GM12878 (cell line): ENCODE measurements around the gene KDM5B. TPM values are rescaled to one million over a fixed set of nuclear protein-coding genes. Genes with fewer than 3 reads are reported as not detected.
A peak's percentile ranks its signal among the peaks of the same experiment; 100 is the strongest.

Source experiments
- ATAC-seq: fragments of 200-7000 bp; cut with Tn5 transposase; 3 replicates; pipeline ENCODE4 v1.9.1; 2020; ENCODE audit warnings: mild to moderate bottlenecking, moderate library complexity
- BruUV-seq: library from RNA; stranded (reverse); fragments of 400-500 nt; replicated peaks from 2 replicates; lab custom pipeline; 2021; lab: Mats Ljungman, UMichigan
- CTCF ChIA-PET: fragments of 300-600 bp; sonication (Branson Sonifier 250); formaldehyde crosslinking; extraction: SDS; loops from one replicate; lab custom pipeline; 2021; ENCODE audit warnings: inconsistent platforms; lab: Yijun Ruan, JAX
- POLR2A ChIA-PET: fragments of 350-600 bp; formaldehyde crosslinking; extraction: SDS; loops from one replicate; lab custom pipeline; 2021; ENCODE audit warnings: inconsistent platforms; lab: Charles Lee
- RAD21 ChIA-PET: fragments of 300-600 bp; sonication (Branson Sonifier 250); formaldehyde crosslinking; loops from one replicate; lab custom pipeline; 2023; ENCODE audit warnings: antibody characterized with exemption; ENCODE audit not compliant: unreplicated experiment; lab: Charles Lee
- SMC1A ChIA-PET: fragments of 300-600 bp; sonication (Branson Sonifier 250); formaldehyde crosslinking; loops from one replicate; lab custom pipeline; 2023; ENCODE audit not compliant: unreplicated experiment, uncharacterized antibody; lab: Charles Lee
- DNase-seq: peaks from one replicate; pipeline ENCODE4 v3.0.0-alpha.2; 2011; ENCODE audit warnings: low read depth, low spot score
- FAIRE-seq: peaks from 3 replicates; lab custom pipeline; 2011; peaks lifted over from hg19 to GRCh38; lab: Jason Lieb, UNC
- H2AFZ ChIP-seq: 2 replicates; pipeline ENCODE4 v1.6.0; 2011; ENCODE audit warnings: low read depth, low read length, control low read depth; ENCODE audit not compliant: control insufficient read depth
- H3K27ac ChIP-seq: 2 replicates; pipeline ENCODE4 v1.5.1; 2011; ENCODE audit warnings: control low read depth; ENCODE audit not compliant: control insufficient read depth, insufficient read depth
- H3K27me3 ChIP-seq, 2 experiments: replicated peaks in 1 of 2; 2 replicates each; pipeline versions ENCODE4 v1.6.0 to v1.6.1; 2011; ENCODE audit warnings: low read length in 1 of 2; ENCODE audit not compliant: control insufficient read depth in 2 of 2, insufficient read depth in 2 of 2
- H3K36me3 ChIP-seq, 2 experiments: 2 replicates each; pipeline ENCODE4 v1.5.1; 2011; ENCODE audit warnings: low read length in 1 of 2; ENCODE audit not compliant: control insufficient read depth in 2 of 2, insufficient read depth in 2 of 2
- H3K4me1 ChIP-seq: 2 replicates; pipeline ENCODE4 v1.6.1; 2011; ENCODE audit warnings: mild to moderate bottlenecking, low read length, moderate library complexity, mixed read lengths; ENCODE audit not compliant: control insufficient read depth, insufficient read depth
- H3K4me2 ChIP-seq: 2 replicates; pipeline ENCODE4 v1.6.0; 2011; ENCODE audit warnings: control low read depth; ENCODE audit not compliant: control insufficient read depth, insufficient read depth
- H3K4me3 ChIP-seq: fragments of 200-600 bp; sonication (generic); 2 replicates; pipeline ENCODE4 v1.5.1; 2016
- H3K79me2 ChIP-seq: 2 replicates; pipeline ENCODE4 v1.6.0; 2011; ENCODE audit warnings: low read length; ENCODE audit not compliant: control insufficient read depth, insufficient read depth
- H3K9ac ChIP-seq: 2 replicates; pipeline ENCODE4 v1.8.0; 2011; ENCODE audit warnings: low read length, control low read depth, mixed read lengths; ENCODE audit not compliant: control insufficient read depth, insufficient read depth
- H3K9me3 ChIP-seq: replicated peaks from 3 replicates; pipeline ENCODE4 v1.5.1; 2011; ENCODE audit warnings: mild to moderate bottlenecking, low read length; ENCODE audit not compliant: control insufficient read depth, insufficient read depth
- H4K20me1 ChIP-seq: 2 replicates; pipeline ENCODE4 v1.6.0; 2011; ENCODE audit not compliant: control insufficient read depth, insufficient read depth
- BMI1 ChIP-seq: fragments of 450-650 bp; IDR thresholded peaks from 2 replicates; pipeline ENCODE4 v1.6.1; 2016; ENCODE audit warnings: mild to moderate bottlenecking, moderate library complexity, borderline replicate concordance
- KDM1A ChIP-seq: fragments of 200-600 bp; sonication (generic); IDR thresholded peaks from 2 replicates; pipeline ENCODE4 v1.6.1; 2016; ENCODE audit warnings: borderline replicate concordance
- NKRF ChIP-seq: fragments of 450-650 bp; conservative IDR thresholded peaks from 2 replicates; pipeline ENCODE4 v1.6.1; 2017; ENCODE audit warnings: mild to moderate bottlenecking, moderate library complexity
- RUNX3 ChIP-seq: IDR thresholded peaks from 2 replicates; pipeline ENCODE4 v1.6.1; 2012; ENCODE audit warnings: low read length, inconsistent platforms
- ZBTB33 ChIP-seq: fragments of 450-650 bp; IDR thresholded peaks from 2 replicates; pipeline ENCODE4 v1.6.1; 2017; ENCODE audit warnings: mild to moderate bottlenecking
- WGBS: methylation state at CpG from one replicate; pipeline ENCODE4 v1.1.6; 2016; ENCODE audit warnings: low lambda C conversion rate; ENCODE audit not compliant: insufficient replicate concordance, insufficient coverage; ENCODE audit errors: missing lambda C conversion rate; 5-methylcytosine and 5-hydroxymethylcytosine counted together
- in situ Hi-C: fragments of 300-500 bp; cut with MboI; formaldehyde crosslinking; loops from 9 replicates; pipeline ENCODE4 v1.14.3; 2018; ENCODE audit warnings: mixed read lengths
- intact Hi-C: fragments of 100-400 bp; cut with micrococcal nuclease; formaldehyde crosslinking; loops from one replicate; pipeline ENCODE4 v1.14.2; 2022; ENCODE audit not compliant: unreplicated experiment
- polyA plus RNA-seq, 11 experiments: library from polyadenylated mRNA; depleted of rRNA in 4 of 11; unstranded in 6 of 11; stranded (reverse) in 5 of 11; fragments of >200 nt; fragmentation: Nextera tagmentation in 4 of 11; fragmentation: Illumina TruSeq in 1 of 11; extraction: Ambion mirVana in 4 of 11; extraction: Trizol in 1 of 11; gene quantifications; 1 replicate in 1 of 11; 2 replicates in 10 of 11; pipeline versions ENCODE4 v1.2.1 to v1.2.3, GENCODE V29; 2011 to 2016; ENCODE audit warnings: inconsistent platforms in 2 of 11, missing spikeins in 2 of 11, low read depth in 1 of 11
- total RNA-seq, 4 experiments: library from RNA; depleted of rRNA in 3 of 4; stranded (reverse); fragments of >200 nt in 3 of 4; fragmentation: Illumina TruSeq in 1 of 4; extraction: Trizol in 1 of 4; gene quantifications; 2 replicates each; pipeline versions ENCODE4 v1.2.1 to v1.2.3, GENCODE V29; 2013 to 2021
- TF ChIP-seq, protein P1 (sequence below): fragments of 150-350 bp; IDR thresholded peaks from 2 replicates; pipeline ENCODE4 v1.6.1; 2016; ENCODE audit warnings: low read depth, low read length
- TF ChIP-seq, protein P2 (sequence below): IDR thresholded peaks from 2 replicates; pipeline ENCODE4 v1.6.1; 2012; ENCODE audit warnings: improper control_type of control experiment, low read depth, low read length; ENCODE audit not compliant: insufficient replicate concordance
- TF ChIP-seq, protein P3 (sequence below): IDR thresholded peaks from 2 replicates; pipeline ENCODE4 v1.6.1; 2012; ENCODE audit warnings: low read length, inconsistent platforms

Gene KDM5B
- total and polyA plus RNA-seq, 10 of the 15 experiments (the other 5 are each of a cell fraction or from before 2014, with no cell fraction given) = 1.7 to 26.6 (median 8.1) TPM

DNA sequence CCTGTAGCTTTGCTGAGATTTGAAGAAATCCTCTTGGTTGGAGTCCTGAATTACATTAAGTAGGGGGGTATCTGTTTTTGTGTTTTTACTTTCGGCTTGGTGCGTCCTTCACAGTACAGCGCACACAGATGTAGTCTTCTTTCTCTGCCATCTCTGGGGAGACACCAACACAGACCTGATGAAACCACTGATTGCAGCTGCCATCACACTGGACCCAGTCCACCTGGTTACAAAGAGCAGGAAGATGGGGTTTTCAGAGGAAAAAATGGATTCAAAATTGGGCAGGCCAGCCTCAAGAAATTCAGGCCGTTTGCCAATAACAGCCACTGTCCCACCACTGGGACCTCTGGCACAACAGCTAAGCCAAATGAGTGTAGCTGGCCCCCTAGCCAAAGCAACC lies 79.3 kb downstream of the KDM5B start:
- H3K4me3 ChIP-seq = no peak overlapping the region
- ChIA-PET RAD21 (interaction anchor here (1.7 kb wide), 1 partner anchor 9 kb away, joined by 9 read pairs; no protein-coding TSS in a partner anchor), CTCF (interaction anchor here (1.0 to 2.4 kb wide), 4 partner anchors 9 to 271 kb away, joined by 3 to 9 read pairs (median 6); no protein-coding TSS in a partner anchor), SMC1A (interaction anchor here (1.0 to 1.8 kb wide), 2 partner anchors 9 to 14 kb away, joined by 3 to 9 read pairs; no protein-coding TSS in a partner anchor), POLR2A (interaction anchor here (0.7 to 0.9 kb wide), 2 partner anchors 9 to 18 kb away, joined by 4 to 5 read pairs; no protein-coding TSS in a partner anchor)
- H4K20me1 ChIP-seq = no peaks in the 10 kb centered on the region
- in situ Hi-C loops (no loop called here), intact Hi-C loops (loop anchor here (10.0 kb wide), 2 partner anchors 56 to 266 kb away; no protein-coding TSS in a partner anchor)
- H3K9me3 ChIP-seq = no peaks in the 10 kb centered on the region
- no peaks in the 10 kb centered on the region for H3K4me1 ChIP-seq
- H3K27me3 ChIP-seq = no peaks in the 10 kb centered on the region
- H2AFZ ChIP-seq = no peak overlapping the region
- no peak for FAIRE-seq
- H3K27ac ChIP-seq = no peak overlapping the region
- ATAC-seq = peak; percentile 60
- no peak overlapping the region for H3K4me2 ChIP-seq
- no TSS peak for BruUV-seq
- H3K9ac ChIP-seq = no peak overlapping the region
- WGBS = 8% methylated on average over 4 of the region's 4 CpGs
- no peak for DNase-seq
- H3K79me2 ChIP-seq = no peaks in the 10 kb centered on the region
- peaks cover 4 to 6% of the 10 kb centered on the region in 2 experiments for H3K36me3 ChIP-seq
- TF ChIP-seq, protein P1, sequence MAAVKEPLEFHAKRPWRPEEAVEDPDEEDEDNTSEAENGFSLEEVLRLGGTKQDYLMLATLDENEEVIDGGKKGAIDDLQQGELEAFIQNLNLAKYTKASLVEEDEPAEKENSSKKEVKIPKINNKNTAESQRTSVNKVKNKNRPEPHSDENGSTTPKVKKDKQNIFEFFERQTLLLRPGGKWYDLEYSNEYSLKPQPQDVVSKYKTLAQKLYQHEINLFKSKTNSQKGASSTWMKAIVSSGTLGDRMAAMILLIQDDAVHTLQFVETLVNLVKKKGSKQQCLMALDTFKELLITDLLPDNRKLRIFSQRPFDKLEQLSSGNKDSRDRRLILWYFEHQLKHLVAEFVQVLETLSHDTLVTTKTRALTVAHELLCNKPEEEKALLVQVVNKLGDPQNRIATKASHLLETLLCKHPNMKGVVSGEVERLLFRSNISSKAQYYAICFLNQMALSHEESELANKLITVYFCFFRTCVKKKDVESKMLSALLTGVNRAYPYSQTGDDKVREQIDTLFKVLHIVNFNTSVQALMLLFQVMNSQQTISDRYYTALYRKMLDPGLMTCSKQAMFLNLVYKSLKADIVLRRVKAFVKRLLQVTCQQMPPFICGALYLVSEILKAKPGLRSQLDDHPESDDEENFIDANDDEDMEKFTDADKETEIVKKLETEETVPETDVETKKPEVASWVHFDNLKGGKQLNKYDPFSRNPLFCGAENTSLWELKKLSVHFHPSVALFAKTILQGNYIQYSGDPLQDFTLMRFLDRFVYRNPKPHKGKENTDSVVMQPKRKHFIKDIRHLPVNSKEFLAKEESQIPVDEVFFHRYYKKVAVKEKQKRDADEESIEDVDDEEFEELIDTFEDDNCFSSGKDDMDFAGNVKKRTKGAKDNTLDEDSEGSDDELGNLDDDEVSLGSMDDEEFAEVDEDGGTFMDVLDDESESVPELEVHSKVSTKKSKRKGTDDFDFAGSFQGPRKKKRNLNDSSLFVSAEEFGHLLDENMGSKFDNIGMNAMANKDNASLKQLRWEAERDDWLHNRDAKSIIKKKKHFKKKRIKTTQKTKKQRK = no peak
- TF ChIP-seq, protein P2, sequence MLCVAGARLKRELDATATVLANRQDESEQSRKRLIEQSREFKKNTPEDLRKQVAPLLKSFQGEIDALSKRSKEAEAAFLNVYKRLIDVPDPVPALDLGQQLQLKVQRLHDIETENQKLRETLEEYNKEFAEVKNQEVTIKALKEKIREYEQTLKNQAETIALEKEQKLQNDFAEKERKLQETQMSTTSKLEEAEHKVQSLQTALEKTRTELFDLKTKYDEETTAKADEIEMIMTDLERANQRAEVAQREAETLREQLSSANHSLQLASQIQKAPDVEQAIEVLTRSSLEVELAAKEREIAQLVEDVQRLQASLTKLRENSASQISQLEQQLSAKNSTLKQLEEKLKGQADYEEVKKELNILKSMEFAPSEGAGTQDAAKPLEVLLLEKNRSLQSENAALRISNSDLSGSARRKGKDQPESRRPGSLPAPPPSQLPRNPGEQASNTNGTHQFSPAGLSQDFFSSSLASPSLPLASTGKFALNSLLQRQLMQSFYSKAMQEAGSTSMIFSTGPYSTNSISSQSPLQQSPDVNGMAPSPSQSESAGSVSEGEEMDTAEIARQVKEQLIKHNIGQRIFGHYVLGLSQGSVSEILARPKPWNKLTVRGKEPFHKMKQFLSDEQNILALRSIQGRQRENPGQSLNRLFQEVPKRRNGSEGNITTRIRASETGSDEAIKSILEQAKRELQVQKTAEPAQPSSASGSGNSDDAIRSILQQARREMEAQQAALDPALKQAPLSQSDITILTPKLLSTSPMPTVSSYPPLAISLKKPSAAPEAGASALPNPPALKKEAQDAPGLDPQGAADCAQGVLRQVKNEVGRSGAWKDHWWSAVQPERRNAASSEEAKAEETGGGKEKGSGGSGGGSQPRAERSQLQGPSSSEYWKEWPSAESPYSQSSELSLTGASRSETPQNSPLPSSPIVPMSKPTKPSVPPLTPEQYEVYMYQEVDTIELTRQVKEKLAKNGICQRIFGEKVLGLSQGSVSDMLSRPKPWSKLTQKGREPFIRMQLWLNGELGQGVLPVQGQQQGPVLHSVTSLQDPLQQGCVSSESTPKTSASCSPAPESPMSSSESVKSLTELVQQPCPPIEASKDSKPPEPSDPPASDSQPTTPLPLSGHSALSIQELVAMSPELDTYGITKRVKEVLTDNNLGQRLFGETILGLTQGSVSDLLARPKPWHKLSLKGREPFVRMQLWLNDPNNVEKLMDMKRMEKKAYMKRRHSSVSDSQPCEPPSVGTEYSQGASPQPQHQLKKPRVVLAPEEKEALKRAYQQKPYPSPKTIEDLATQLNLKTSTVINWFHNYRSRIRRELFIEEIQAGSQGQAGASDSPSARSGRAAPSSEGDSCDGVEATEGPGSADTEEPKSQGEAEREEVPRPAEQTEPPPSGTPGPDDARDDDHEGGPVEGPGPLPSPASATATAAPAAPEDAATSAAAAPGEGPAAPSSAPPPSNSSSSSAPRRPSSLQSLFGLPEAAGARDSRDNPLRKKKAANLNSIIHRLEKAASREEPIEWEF = no peak
- TF ChIP-seq, protein P3, sequence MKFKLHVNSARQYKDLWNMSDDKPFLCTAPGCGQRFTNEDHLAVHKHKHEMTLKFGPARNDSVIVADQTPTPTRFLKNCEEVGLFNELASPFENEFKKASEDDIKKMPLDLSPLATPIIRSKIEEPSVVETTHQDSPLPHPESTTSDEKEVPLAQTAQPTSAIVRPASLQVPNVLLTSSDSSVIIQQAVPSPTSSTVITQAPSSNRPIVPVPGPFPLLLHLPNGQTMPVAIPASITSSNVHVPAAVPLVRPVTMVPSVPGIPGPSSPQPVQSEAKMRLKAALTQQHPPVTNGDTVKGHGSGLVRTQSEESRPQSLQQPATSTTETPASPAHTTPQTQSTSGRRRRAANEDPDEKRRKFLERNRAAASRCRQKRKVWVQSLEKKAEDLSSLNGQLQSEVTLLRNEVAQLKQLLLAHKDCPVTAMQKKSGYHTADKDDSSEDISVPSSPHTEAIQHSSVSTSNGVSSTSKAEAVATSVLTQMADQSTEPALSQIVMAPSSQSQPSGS = no peak
- TF ChIP-seq ZBTB33 (no peak), KDM1A (no peak), RUNX3 (no peak), NKRF (no peak), BMI1 (no peak)
